ENCODE data around the gene PLOD1.
"Not testable (repeated sequence)": the region's sequence is repeated elsewhere in the genome, so short reads cannot be mapped to it uniquely, and the experiment has no call there.

The PLOD1 gene

GRCh38 chr1:11934302-11935056, at the start of gene PLOD1:
Gene PLOD1, plus strand, starts transcription at chr1:11934717. Its CDS starts 63 bp downstream, at chr1:11934780.
- peak; percentile 93 for DNase-seq

- DNase-seq: no peak
Observed at GRCh38 chr1:11885916-11886315, 48.6 kb upstream of the PLOD1 start.

- no peak for DNase-seq
Observed at GRCh38 chr1:11886986-11887665, 47.4 kb upstream of the PLOD1 start.

- no peak for DNase-seq
Observed at GRCh38 chr1:11887666-11888007, 46.9 kb upstream of the PLOD1 start.

GRCh38 chr1:11888206-11888876, 46.2 kb upstream of the PLOD1 start:
- no peak for DNase-seq

GRCh38 chr1:11888877-11889208, 45.7 kb upstream of the PLOD1 start:
- no peak for DNase-seq

- no peak for DNase-seq
Observed at GRCh38 chr1:11891433-11892186, 42.9 kb upstream of the PLOD1 start.

GRCh38 chr1:11893907-11894251, 40.6 kb upstream of the PLOD1 start:
- DNase-seq: peak; percentile 22

GRCh38 chr1:11894501-11894900, 40.0 kb upstream of the PLOD1 start:
- DNase-seq: not testable (repeated sequence)

- no peak for DNase-seq
Observed at GRCh38 chr1:11898086-11898785, 36.3 kb upstream of the PLOD1 start.

GRCh38 chr1:11898831-11899467, 35.6 kb upstream of the PLOD1 start:
- no peak for DNase-seq

- DNase-seq: not testable (repeated sequence)
Observed at GRCh38 chr1:11901446-11901845, 33.1 kb upstream of the PLOD1 start.

- DNase-seq: no peak
Observed at GRCh38 chr1:11903210-11903609, 31.3 kb upstream of the PLOD1 start.

- DNase-seq: peak; percentile 41
Observed at GRCh38 chr1:11904156-11904555, 30.4 kb upstream of the PLOD1 start.

- DNase-seq: no peak
Observed at GRCh38 chr1:11904978-11905377, 29.5 kb upstream of the PLOD1 start.

- DNase-seq: no peak
Observed at GRCh38 chr1:11906870-11907269, 27.6 kb upstream of the PLOD1 start.

GRCh38 chr1:11907275-11908094, 27.0 kb upstream of the PLOD1 start:
- DNase-seq: peak; percentile 94

GRCh38 chr1:11908095-11908675, 26.3 kb upstream of the PLOD1 start:
- peak; percentile 99 for DNase-seq

- not testable (repeated sequence) for DNase-seq
Observed at GRCh38 chr1:11910914-11911228, 23.6 kb upstream of the PLOD1 start.

GRCh38 chr1:11912000-11912399, 22.5 kb upstream of the PLOD1 start:
- no peak for DNase-seq
